CD14-positive monocyte (primary cell): ENCODE data around the gene SLC9A9. TPM values are rescaled to one million over a fixed set of nuclear protein-coding genes. Genes with fewer than 3 reads are reported as not detected.
A peak's percentile ranks its signal among the peaks of the same experiment; 100 is the strongest.

ENCODE experiments used
- DNase-seq, 3 donors: peaks; one replicate each; pipeline ENCODE4 v3.0.0-alpha.2; 2011 to 2022
- H2AFZ ChIP-seq: 2 replicates; pipeline ENCODE4 v1.6.0; 2012; ENCODE audit warnings: mild to moderate bottlenecking, low read depth, low read length, inconsistent platforms; ENCODE audit not compliant: insufficient read depth, poor library complexity, severe bottlenecking
- H3K27ac ChIP-seq, 2 donors: 1 replicate in 1 of 2; 2 replicates in 1 of 2; pipeline ENCODE4 v1.5.1; 2012 to 2013; ENCODE audit warnings: low read length in 2 of 2, control low read depth in 1 of 2, inconsistent platforms in 1 of 2, low read depth in 1 of 2, mild to moderate bottlenecking in 1 of 2
- H3K27me3 ChIP-seq, 2 donors: one replicate each; pipeline versions ENCODE4 v1.6.0 to v1.6.1; 2011 to 2013; ENCODE audit warnings: low read length in 2 of 2; ENCODE audit not compliant: control insufficient read depth in 2 of 2, insufficient read depth in 2 of 2
- H3K36me3 ChIP-seq, 2 donors: replicated peaks in 1 of 2; 1 replicate in 1 of 2; 2 replicates in 1 of 2; pipeline versions ENCODE4 v1.5.1 to v1.6.1; 2012 to 2013; ENCODE audit warnings: low read length in 2 of 2, control low read depth in 1 of 2, inconsistent platforms in 1 of 2, mild to moderate bottlenecking in 1 of 2; ENCODE audit not compliant: insufficient read depth in 2 of 2, control insufficient read depth in 1 of 2
- H3K4me1 ChIP-seq, 2 donors: 1 replicate in 1 of 2; 2 replicates in 1 of 2; pipeline versions ENCODE4 v1.5.1 to v1.6.1; 2012 to 2013; ENCODE audit warnings: low read length in 2 of 2, control low read depth in 1 of 2, inconsistent platforms in 1 of 2, mild to moderate bottlenecking in 1 of 2, moderate library complexity in 1 of 2; ENCODE audit not compliant: insufficient read depth in 2 of 2, control insufficient read depth in 1 of 2
- H3K4me2 ChIP-seq: replicated peaks from 2 replicates; pipeline ENCODE3; 2012; ENCODE audit warnings: low read length, moderate library complexity, mild to moderate bottlenecking; ENCODE audit not compliant: poor library complexity, severe bottlenecking; ENCODE audit errors: extremely low read depth
- H3K4me3 ChIP-seq, 3 experiments: fragments of 200-600 bp in 1 of 3; sonication (generic) in 1 of 3; replicated peaks in 1 of 3; 1 replicate in 2 of 3; 2 replicates in 1 of 3; pipeline ENCODE4 v1.5.1; 2011 to 2013; ENCODE audit warnings: low read length in 3 of 3, mild to moderate bottlenecking in 3 of 3, control low read depth in 2 of 3, low read depth in 2 of 3, inconsistent platforms in 1 of 3, moderate library complexity in 1 of 3
- H3K79me2 ChIP-seq: 2 replicates; pipeline ENCODE4 v1.6.0; 2012; ENCODE audit warnings: mild to moderate bottlenecking, control low read depth, inconsistent platforms, low read length, moderate library complexity; ENCODE audit not compliant: insufficient read depth
- H3K9ac ChIP-seq: 2 replicates; pipeline ENCODE4 v1.6.0; 2017; ENCODE audit warnings: low read length, mild to moderate bottlenecking; ENCODE audit not compliant: insufficient read depth, poor library complexity, severe bottlenecking
- H3K9me3 ChIP-seq, 2 donors: replicated peaks in 1 of 2; 1 replicate in 1 of 2; 2 replicates in 1 of 2; pipeline versions ENCODE4 v1.5.1 to v1.6.1; 2012 to 2013; ENCODE audit warnings: low read length in 2 of 2, control low read depth in 1 of 2; ENCODE audit not compliant: control insufficient read depth in 1 of 2, insufficient read depth in 1 of 2
- H4K20me1 ChIP-seq: 2 replicates; pipeline ENCODE4 v1.6.0; 2012; ENCODE audit warnings: mild to moderate bottlenecking, low read length, control low read depth, moderate library complexity; ENCODE audit not compliant: insufficient read depth
- H3K27ac Mint-ChIP-seq, 7 donors: one replicate each; pipeline ENCODE4 v1.8.0; 2020; ENCODE audit warnings: mild to moderate bottlenecking in 7 of 7, mixed read lengths in 7 of 7, moderate library complexity in 6 of 7, inconsistent platforms in 2 of 7
- H3K27me3 Mint-ChIP-seq, 3 donors: one replicate each; pipeline ENCODE4 v1.8.0; 2021 to 2022; ENCODE audit warnings: low read depth in 3 of 3, mild to moderate bottlenecking in 3 of 3, mixed read lengths in 3 of 3, moderate library complexity in 3 of 3, inconsistent platforms in 1 of 3
- H3K36me3 Mint-ChIP-seq, 2 donors: one replicate each; pipeline ENCODE4 v1.8.0; 2020; ENCODE audit warnings: mixed read lengths in 2 of 2, inconsistent platforms in 1 of 2, mild to moderate bottlenecking in 1 of 2
- H3K4me1 Mint-ChIP-seq: one replicate; pipeline ENCODE4 v1.8.0; 2020; ENCODE audit warnings: mild to moderate bottlenecking, mixed read lengths
- H3K4me3 Mint-ChIP-seq, 2 donors: one replicate each; pipeline ENCODE4 v1.8.0; 2020; ENCODE audit warnings: mild to moderate bottlenecking in 2 of 2, mixed read lengths in 2 of 2, moderate library complexity in 1 of 2
- H3K9me3 Mint-ChIP-seq, 7 donors: one replicate each; pipeline ENCODE4 v1.8.0; 2020 to 2022; ENCODE audit warnings: mixed read lengths in 7 of 7, mild to moderate bottlenecking in 6 of 7, moderate library complexity in 6 of 7, inconsistent platforms in 2 of 7
- WGBS: methylation state at CpG from one replicate; pipeline ENCODE4 v1.1.5; 2013; ENCODE audit warnings: missing lambda C conversion rate; ENCODE audit not compliant: insufficient coverage; 5-methylcytosine and 5-hydroxymethylcytosine counted together
- intact Hi-C, 2 donors: fragments of 100-400 bp; cut with micrococcal nuclease; formaldehyde crosslinking; loops; one replicate each; pipeline versions ENCODE4 v1.15.0 to v1.15.1; 2023
- polyA plus RNA-seq, 3 donors: library from polyadenylated mRNA; depleted of rRNA in 1 of 3; unstranded in 2 of 3; stranded (reverse) in 1 of 3; fragments of 300-500 nt in 2 of 3; fragments of >200 nt in 1 of 3; fragmentation: Illumina TruSeq in 2 of 3; gene quantifications; 1 replicate in 2 of 3; 2 replicates in 1 of 3; pipeline ENCODE4 v1.2.3, GENCODE V29; 2012 to 2021
- TF ChIP-seq, protein P1 (sequence below): fragments of 200-600 bp; IDR thresholded peaks from one replicate; pipeline ENCODE4 v1.8.0; 2022; ENCODE audit warnings: antibody characterized with exemption, mild to moderate bottlenecking

SLC9A9 gene
- polyA plus RNA-seq, 3 donors, result 14.1 to 32.8 (median 27.0) TPM

DNA sequence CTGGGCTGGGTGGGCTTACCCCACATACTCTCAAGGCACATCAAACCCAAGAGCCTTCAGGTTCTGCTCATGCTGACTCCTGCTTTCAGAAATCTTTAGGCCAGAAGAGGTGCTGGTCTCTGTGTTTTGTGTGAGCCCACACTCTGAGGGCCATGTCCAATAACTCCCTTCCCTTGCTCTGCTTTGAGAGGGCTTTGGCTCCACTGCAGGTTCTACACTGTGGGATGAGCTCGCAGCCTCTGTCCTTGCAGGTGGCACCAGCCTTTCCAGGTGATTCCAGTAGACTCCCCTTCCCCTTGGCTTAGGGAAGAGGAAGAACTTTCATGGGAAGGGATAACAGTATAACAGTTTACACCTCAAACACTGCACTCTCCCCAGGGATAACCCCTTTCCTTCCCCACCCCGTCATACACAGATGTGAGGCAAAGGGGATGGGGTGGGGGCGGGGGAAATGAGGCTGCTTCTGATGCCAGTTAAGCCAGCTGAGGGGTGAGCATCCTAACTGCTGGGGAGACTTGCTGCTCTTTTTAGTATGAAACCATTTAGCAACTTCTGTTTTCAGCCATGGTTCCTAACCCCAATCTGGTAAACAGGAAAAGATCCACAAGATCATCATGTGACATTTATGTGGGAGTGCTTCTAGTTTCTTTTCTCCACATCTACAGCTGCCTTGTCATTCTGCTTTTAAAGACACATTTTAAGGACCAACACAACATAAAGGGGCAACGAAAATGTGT, 262.4 kb downstream of the SLC9A9 start:
- Mint-ChIP-seq H3K4me3 (peak overlapping the region; percentile 21 to 39), H3K27ac (peak overlapping the region; percentile 69 to 87 (median 80)), H3K36me3 (peaks cover 31 to 35% of the 10 kb centered on the region in 2 donors), H3K27me3 (peaks cover 1 to 5% (median 3%) of the 10 kb centered on the region in 3 donors), H3K4me1 (peaks cover 22% of the 10 kb centered on the region), H3K9me3 (peaks cover 0 to 4% (median 2%) of the 10 kb centered on the region in 7 donors)
- peak; percentile 22 to 32 (median 26) for DNase-seq
- H3K79me2 ChIP-seq, result no peaks in the 10 kb centered on the region
- H3K4me2 ChIP-seq, result peak overlapping the region; percentile 63
- no peaks in the 10 kb centered on the region for H3K27me3 ChIP-seq
- peak overlapping the region; percentile 66 for H2AFZ ChIP-seq
- no CpG with 5 or more reads among the region's 4 CpGs for WGBS
- H3K4me3 ChIP-seq, result peak overlapping the region in 2 of 3 experiments; percentile 11 to 27
- no peaks in the 10 kb centered on the region for H4K20me1 ChIP-seq
- no peaks in the 10 kb centered on the region for H3K9me3 ChIP-seq
- H3K4me1 ChIP-seq, result peaks cover 18 to 19% of the 10 kb centered on the region in 2 donors
- TF ChIP-seq, protein P1, sequence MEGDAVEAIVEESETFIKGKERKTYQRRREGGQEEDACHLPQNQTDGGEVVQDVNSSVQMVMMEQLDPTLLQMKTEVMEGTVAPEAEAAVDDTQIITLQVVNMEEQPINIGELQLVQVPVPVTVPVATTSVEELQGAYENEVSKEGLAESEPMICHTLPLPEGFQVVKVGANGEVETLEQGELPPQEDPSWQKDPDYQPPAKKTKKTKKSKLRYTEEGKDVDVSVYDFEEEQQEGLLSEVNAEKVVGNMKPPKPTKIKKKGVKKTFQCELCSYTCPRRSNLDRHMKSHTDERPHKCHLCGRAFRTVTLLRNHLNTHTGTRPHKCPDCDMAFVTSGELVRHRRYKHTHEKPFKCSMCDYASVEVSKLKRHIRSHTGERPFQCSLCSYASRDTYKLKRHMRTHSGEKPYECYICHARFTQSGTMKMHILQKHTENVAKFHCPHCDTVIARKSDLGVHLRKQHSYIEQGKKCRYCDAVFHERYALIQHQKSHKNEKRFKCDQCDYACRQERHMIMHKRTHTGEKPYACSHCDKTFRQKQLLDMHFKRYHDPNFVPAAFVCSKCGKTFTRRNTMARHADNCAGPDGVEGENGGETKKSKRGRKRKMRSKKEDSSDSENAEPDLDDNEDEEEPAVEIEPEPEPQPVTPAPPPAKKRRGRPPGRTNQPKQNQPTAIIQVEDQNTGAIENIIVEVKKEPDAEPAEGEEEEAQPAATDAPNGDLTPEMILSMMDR, result no peak
- intact Hi-C loops, result no loop called here
- H3K27ac ChIP-seq, result peak overlapping the region; percentile 62 to 80
- peaks cover 0 to 5% of the 10 kb centered on the region in 2 donors for H3K36me3 ChIP-seq
- peak overlapping the region; percentile 17 for H3K9ac ChIP-seq

DNA sequence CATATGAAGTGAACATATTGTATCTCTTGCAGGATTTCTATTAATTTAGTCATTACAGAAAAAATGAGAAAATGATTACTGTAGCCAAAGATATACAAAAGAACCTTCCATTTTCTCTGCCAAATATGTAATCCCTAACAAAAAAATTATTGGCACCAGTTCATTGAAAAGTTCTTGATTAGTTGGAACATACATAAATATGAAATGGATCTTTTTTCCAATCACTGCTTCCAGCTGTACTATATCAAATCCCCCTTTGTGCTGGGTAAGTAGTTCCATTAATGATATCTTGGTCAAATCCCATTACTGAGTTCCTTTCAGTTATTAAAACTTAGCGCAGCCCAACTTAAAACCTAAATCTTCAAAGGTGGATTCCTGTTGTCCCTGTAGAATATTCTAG, 263.8 kb downstream of the SLC9A9 start:
- Histone ChIP-seq H3K27ac (no peak overlapping the region), H3K27me3 (no peaks in the 10 kb centered on the region), H3K9ac (no peak overlapping the region), H3K4me2 (no peak overlapping the region), H2AFZ (no peak overlapping the region), H3K4me3 (no peak overlapping the region), H3K36me3 (peaks cover 0 to 5% of the 10 kb centered on the region in 2 donors), H3K4me1 (peaks cover 18 to 19% of the 10 kb centered on the region in 2 donors), H3K9me3 (no peaks in the 10 kb centered on the region), H4K20me1 (no peaks in the 10 kb centered on the region), H3K79me2 (no peaks in the 10 kb centered on the region)
- H3K27me3 Mint-ChIP-seq, result peaks cover 1 to 5% (median 4%) of the 10 kb centered on the region in 3 donors
- WGBS, result no CpG with 5 or more reads among the region's 1 CpG
- no peak overlapping the region for H3K4me3 Mint-ChIP-seq
- H3K27ac Mint-ChIP-seq, result peak overlapping the region in 2 of 7 donors; percentile 8 to 23
- H3K4me1 Mint-ChIP-seq, result peaks cover 22% of the 10 kb centered on the region
- intact Hi-C loops, result no loop called here
- TF ChIP-seq, protein P1, result no peak
- peaks cover 0 to 4% (median 2%) of the 10 kb centered on the region in 7 donors for H3K9me3 Mint-ChIP-seq
- no peak for DNase-seq
- H3K36me3 Mint-ChIP-seq, result peaks cover 32 to 41% of the 10 kb centered on the region in 2 donors
